Muscle of arm (tissue), 12 donors: ENCODE results near the gene LTA4H. TPM values are rescaled to one million over a fixed set of nuclear protein-coding genes. Genes with fewer than 3 reads are reported as not detected.

Experiments used
- DNase-seq: peaks from one replicate; pipeline ENCODE4 v3.0.0-alpha.2; 2013
- polyA plus RNA-seq, 12 donors: library from polyadenylated mRNA; unstranded; fragments of 120-200 nt; gene quantifications; one replicate each; pipeline ENCODE4 v1.2.1, GENCODE V29; 2013; ENCODE audit not compliant: insufficient read length in 12 of 12

LTA4H gene
- polyA plus RNA-seq, 12 donors: 49.2 to 94.9 (median 80.0) TPM; not detected in 1

GRCh38 chr12:96039516-96039915 lies 4.1 kb upstream of the LTA4H start:
- no peak for DNase-seq

- DNase-seq: no peak
These were observed 1.5 kb upstream of the LTA4H start for GRCh38 chr12:96036765-96037455.

- DNase-seq: peak; percentile 26
These were observed 635 bp downstream of the LTA4H start for GRCh38 chr12:96034621-96035282.

GRCh38 chr12:96033549-96034389 lies 1.6 kb downstream of the LTA4H start:
- DNase-seq: no peak

- DNase-seq: no peak
These were observed 5.6 kb downstream of the LTA4H start for GRCh38 chr12:96029826-96030225.

- DNase-seq: no peak
These were observed 6.8 kb downstream of the LTA4H start for GRCh38 chr12:96028538-96028937.

- DNase-seq: no peak
These were observed 9.1 kb downstream of the LTA4H start for GRCh38 chr12:96026331-96026730.

GRCh38 chr12:96025518-96025917 lies 9.9 kb downstream of the LTA4H start:
- no peak for DNase-seq

- no peak for DNase-seq
These were observed 14.9 kb downstream of the LTA4H start for GRCh38 chr12:96020314-96021003.

- DNase-seq: no peak
These were observed 19.7 kb downstream of the LTA4H start for GRCh38 chr12:96015672-96016071.

GRCh38 chr12:96014943-96015599 lies 20.3 kb downstream of the LTA4H start:
- DNase-seq: no peak

- no peak for DNase-seq
These were observed 27.7 kb downstream of the LTA4H start for GRCh38 chr12:96007729-96008128.

- DNase-seq: no peak
These were observed 28.7 kb downstream of the LTA4H start for GRCh38 chr12:96006727-96007126.

GRCh38 chr12:96000858-96001257 lies 34.5 kb downstream of the LTA4H start:
- DNase-seq: no peak

GRCh38 chr12:95999484-95999883 lies 35.9 kb downstream of the LTA4H start:
- DNase-seq: no peak

GRCh38 chr12:95998611-95999286 lies 36.6 kb downstream of the LTA4H start:
- DNase-seq: peak; percentile 46

- DNase-seq: no peak
These were observed 37.4 kb downstream of the LTA4H start for GRCh38 chr12:95997911-95998510.

GRCh38 chr12:95997276-95997675 lies 38.1 kb downstream of the LTA4H start:
- DNase-seq: no peak

- DNase-seq: no peak
These were observed 39.2 kb downstream of the LTA4H start, which contains the start of gene HAL for GRCh38 chr12:95996034-95996658. Gene HAL (minus strand): TSS chr12:95996344. CDS start chr12:95995910, 434 bp downstream.
